A673 (cell line): ENCODE data around the gene HDGFL3. TPM values are rescaled to one million over a fixed set of nuclear protein-coding genes. Genes with fewer than 3 reads are reported as not detected.

Experiments used
- BruUV-seq: library from RNA; stranded (reverse); fragments of 400-500 nt; replicated peaks from 2 replicates; lab custom pipeline; 2021; lab: Mats Ljungman, UMichigan
- CTCF ChIA-PET: fragments of 300-600 bp; sonication (Branson Sonifier 250); formaldehyde crosslinking; loops from one replicate; lab custom pipeline; 2022; ENCODE audit warnings: antibody characterized with exemption; lab: Charles Lee
- POLR2A ChIA-PET: fragments of 300-600 bp; sonication (Branson Sonifier 250); formaldehyde crosslinking; loops from one replicate; lab custom pipeline; 2022; ENCODE audit warnings: antibody characterized with exemption; ENCODE audit not compliant: low non-redundant PET; lab: Charles Lee
- DNase-seq: peaks from one replicate; pipeline ENCODE4 v3.0.0-alpha.2; 2015; ENCODE audit warnings: low spot score
- H3K27ac ChIP-seq: fragments of 200-600 bp; sonication (generic); 2 replicates; pipeline ENCODE4 v1.5.1; 2016; ENCODE audit warnings: mixed run types, low read depth, mild to moderate bottlenecking, mixed read lengths, antibody characterized with exemption, low read length; ENCODE audit not compliant: poor library complexity, severe bottlenecking
- H3K27me3 ChIP-seq: fragments of 200-600 bp; sonication (generic); replicated peaks from 2 replicates; pipeline ENCODE4 v1.6.1; 2017; ENCODE audit warnings: mixed run types, low read depth, mild to moderate bottlenecking, mixed read lengths, antibody characterized with exemption, low read length; ENCODE audit not compliant: insufficient read depth, poor library complexity
- H3K36me3 ChIP-seq: fragments of 200-600 bp; sonication (generic); 2 replicates; pipeline ENCODE4 v1.6.1; 2016; ENCODE audit warnings: mixed run types, mild to moderate bottlenecking, mixed read lengths, antibody characterized with exemption, low read length; ENCODE audit not compliant: insufficient read depth, poor library complexity, severe bottlenecking
- H3K4me1 ChIP-seq: fragments of 200-600 bp; sonication (generic); 2 replicates; pipeline ENCODE4 v1.6.1; 2017; ENCODE audit warnings: mixed run types, mild to moderate bottlenecking, mixed read lengths, antibody characterized with exemption, low read length; ENCODE audit not compliant: insufficient read depth, poor library complexity, severe bottlenecking
- H3K4me3 ChIP-seq: fragments of 200-600 bp; sonication (generic); 2 replicates; pipeline ENCODE4 v1.5.1; 2016; ENCODE audit warnings: low read depth, mixed run types, mild to moderate bottlenecking, mixed read lengths, low read length; ENCODE audit not compliant: poor library complexity, severe bottlenecking
- H3K9me3 ChIP-seq: fragments of 200-600 bp; sonication (generic); 2 replicates; pipeline ENCODE4 v1.6.1; 2016; ENCODE audit warnings: mixed run types, low read depth, mild to moderate bottlenecking, mixed read lengths, antibody characterized with exemption, low read length; ENCODE audit not compliant: poor library complexity, severe bottlenecking
- CTCF ChIP-seq: fragments of 300-800, 200-600 bp; sonication (generic); conservative IDR thresholded peaks from 2 replicates; pipeline ENCODE4 v1.5.1; 2017; ENCODE audit warnings: low read depth, mild to moderate bottlenecking, antibody characterized with exemption, low read length, moderate library complexity, mixed read lengths
- EZH2 ChIP-seq: fragments of 200-600 bp; sonication (generic); IDR thresholded peaks from 2 replicates; pipeline ENCODE4 v1.6.1; 2017; ENCODE audit warnings: borderline replicate concordance, low read depth, mild to moderate bottlenecking, mixed read lengths, antibody characterized with exemption, low read length; ENCODE audit not compliant: poor library complexity, severe bottlenecking
- intact Hi-C: fragments of 100-400 bp; cut with micrococcal nuclease; formaldehyde crosslinking; loops from one replicate; pipeline ENCODE4 v1.10.0; 2022; ENCODE audit not compliant: unreplicated experiment
- total RNA-seq: library from RNA; stranded (reverse); gene quantifications from 2 replicates; pipeline ENCODE4 v1.2.3, GENCODE V29; 2021

HDGFL3 gene
- total RNA-seq, 1 experiment from 2014 or later: 103 TPM

- Histone ChIP-seq H3K4me3 (no peak overlapping the region), H3K9me3 (no peaks in the 10 kb centered on the region), H3K36me3 (no peaks in the 10 kb centered on the region), H3K27me3 (peaks cover 5% of the 10 kb centered on the region), H3K4me1 (no peaks in the 10 kb centered on the region), H3K27ac (no peak overlapping the region)
- TF ChIP-seq EZH2 (no peak), CTCF (no peak)
- intact Hi-C loops: no loop called here
- ChIA-PET POLR2A (no interaction called here), CTCF (no interaction called here)
- no TSS peak for BruUV-seq
- no peak for DNase-seq
Measured at GRCh38 chr15:83210619-83211018, 3.0 kb upstream of the HDGFL3 start.

- 0 out of 2 replicates have a peak, but pooled peaks have one; percentile 10 for TF ChIP-seq CTCF
- TF ChIP-seq EZH2: no peak
- no peaks in the 10 kb centered on the region for H3K9me3 ChIP-seq
- ChIA-PET CTCF (no interaction called here), POLR2A (no interaction called here)
- peaks cover under 1% of the 10 kb centered on the region for H3K4me1 ChIP-seq
- H3K36me3 ChIP-seq: no peaks in the 10 kb centered on the region
- H3K27ac ChIP-seq: no peak overlapping the region
- peaks cover 5% of the 10 kb centered on the region for H3K27me3 ChIP-seq
- no TSS peak for BruUV-seq
- intact Hi-C loops: no loop called here
- H3K4me3 ChIP-seq: no peak overlapping the region
- peak; percentile 11 for DNase-seq
Measured at GRCh38 chr15:83209333-83209732, 1.7 kb upstream of the HDGFL3 start.

GRCh38 chr15:83208367-83208661 lies 691 bp upstream of the HDGFL3 start:
- BruUV-seq: no TSS peak
- intact Hi-C loops: no loop called here
- ChIA-PET POLR2A (no interaction called here), CTCF (interaction anchor here (0.9 kb wide), 1 partner anchor 197 kb away, joined by 4 read pairs; the partner anchor contains the start of gene C15orf40)
- DNase-seq: no peak
- Histone ChIP-seq H3K27me3 (peaks cover 5% of the 10 kb centered on the region), H3K9me3 (no peaks in the 10 kb centered on the region), H3K27ac (peak overlapping the region; percentile 78), H3K4me3 (peak overlapping the region; percentile 86), H3K36me3 (no peaks in the 10 kb centered on the region), H3K4me1 (peaks cover 3% of the 10 kb centered on the region)
- no peak for TF ChIP-seq EZH2
- TF ChIP-seq CTCF: no peak
